ENCODE results near the gene NCBP3. TPM values are rescaled to one million over a fixed set of nuclear protein-coding genes. Genes with fewer than 3 reads are reported as not detected.

Gene NCBP3
- total RNA-seq, 1 donor from 2014 or later = 8.2 TPM

GRCh38 chr17:3852561-3852960, 6.5 kb upstream of the NCBP3 start:
- Histone ChIP-seq H3K4me3 (ENCODE audit: low read depth, low read length) (no peak overlapping the region), H3K27me3 (ENCODE audit: control insufficient read depth, insufficient read depth, low read length) (no peaks in the 10 kb centered on the region), H3K36me3 (ENCODE audit: control insufficient read depth, insufficient read depth, low read length) (no peaks in the 10 kb centered on the region)
- TF ChIP-seq, protein P1, sequence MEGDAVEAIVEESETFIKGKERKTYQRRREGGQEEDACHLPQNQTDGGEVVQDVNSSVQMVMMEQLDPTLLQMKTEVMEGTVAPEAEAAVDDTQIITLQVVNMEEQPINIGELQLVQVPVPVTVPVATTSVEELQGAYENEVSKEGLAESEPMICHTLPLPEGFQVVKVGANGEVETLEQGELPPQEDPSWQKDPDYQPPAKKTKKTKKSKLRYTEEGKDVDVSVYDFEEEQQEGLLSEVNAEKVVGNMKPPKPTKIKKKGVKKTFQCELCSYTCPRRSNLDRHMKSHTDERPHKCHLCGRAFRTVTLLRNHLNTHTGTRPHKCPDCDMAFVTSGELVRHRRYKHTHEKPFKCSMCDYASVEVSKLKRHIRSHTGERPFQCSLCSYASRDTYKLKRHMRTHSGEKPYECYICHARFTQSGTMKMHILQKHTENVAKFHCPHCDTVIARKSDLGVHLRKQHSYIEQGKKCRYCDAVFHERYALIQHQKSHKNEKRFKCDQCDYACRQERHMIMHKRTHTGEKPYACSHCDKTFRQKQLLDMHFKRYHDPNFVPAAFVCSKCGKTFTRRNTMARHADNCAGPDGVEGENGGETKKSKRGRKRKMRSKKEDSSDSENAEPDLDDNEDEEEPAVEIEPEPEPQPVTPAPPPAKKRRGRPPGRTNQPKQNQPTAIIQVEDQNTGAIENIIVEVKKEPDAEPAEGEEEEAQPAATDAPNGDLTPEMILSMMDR (IDR thresholded peaks at IDR 0.05; ENCODE audit: insufficient read depth, low read length, severe bottlenecking) = no peak
- DNase-seq (ENCODE audit: low read depth) = no peak
- no peak for FAIRE-seq

- H3K36me3 ChIP-seq (ENCODE audit: control insufficient read depth, insufficient read depth, low read length) = no peaks in the 10 kb centered on the region
- DNase-seq (ENCODE audit: low read depth) (no peak), FAIRE-seq (no peak)
- H3K4me3 ChIP-seq (ENCODE audit: low read depth, low read length) = no peak overlapping the region
- TF ChIP-seq, protein P1 (IDR thresholded peaks at IDR 0.05; ENCODE audit: insufficient read depth, low read length, severe bottlenecking) = no peak
- H3K27me3 ChIP-seq (ENCODE audit: control insufficient read depth, insufficient read depth, low read length) = no peaks in the 10 kb centered on the region
Measured at GRCh38 chr17:3851461-3852100, 5.5 kb upstream of the NCBP3 start.

DNA sequence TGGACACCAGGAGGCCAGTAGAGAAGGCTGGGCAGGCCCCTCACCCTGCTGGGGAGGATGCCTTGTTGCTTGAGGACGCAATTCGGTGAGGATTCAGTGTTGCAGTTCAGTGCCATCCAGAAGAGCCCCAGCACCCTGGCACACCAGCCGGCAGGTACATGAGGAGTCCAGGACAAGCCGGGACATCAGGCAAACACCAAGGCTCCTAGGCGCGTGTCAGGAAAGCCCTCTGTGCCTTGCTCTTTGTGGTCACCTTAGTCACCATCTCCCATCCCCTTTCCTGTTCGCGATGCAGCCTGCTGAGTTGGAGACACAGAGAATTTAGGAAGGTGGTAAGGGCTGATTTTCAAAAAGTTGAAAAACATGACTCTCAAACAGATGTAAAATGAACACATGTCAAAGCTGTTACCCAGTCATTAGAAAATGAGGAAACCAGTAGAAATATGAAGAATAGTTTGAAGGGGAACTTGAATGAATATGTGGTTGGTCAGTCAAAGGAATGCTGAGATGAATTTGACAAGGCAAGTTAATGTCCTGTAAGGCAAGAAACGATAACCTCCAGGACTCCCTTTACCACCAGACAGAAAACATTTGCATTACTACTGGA, 2.3 kb upstream of the NCBP3 start:
- TF ChIP-seq, protein P1 (IDR thresholded peaks at IDR 0.05; ENCODE audit: insufficient read depth, low read length, severe bottlenecking) = no peak
- H3K36me3 ChIP-seq (ENCODE audit: control insufficient read depth, insufficient read depth, low read length) = peaks cover 3% of the 10 kb centered on the region
- no peak overlapping the region for H3K4me3 ChIP-seq (ENCODE audit: low read depth, low read length)
- DNase-seq (ENCODE audit: low read depth) (no peak), FAIRE-seq (no peak)
- H3K27me3 ChIP-seq (ENCODE audit: control insufficient read depth, insufficient read depth, low read length) = no peaks in the 10 kb centered on the region

DNA sequence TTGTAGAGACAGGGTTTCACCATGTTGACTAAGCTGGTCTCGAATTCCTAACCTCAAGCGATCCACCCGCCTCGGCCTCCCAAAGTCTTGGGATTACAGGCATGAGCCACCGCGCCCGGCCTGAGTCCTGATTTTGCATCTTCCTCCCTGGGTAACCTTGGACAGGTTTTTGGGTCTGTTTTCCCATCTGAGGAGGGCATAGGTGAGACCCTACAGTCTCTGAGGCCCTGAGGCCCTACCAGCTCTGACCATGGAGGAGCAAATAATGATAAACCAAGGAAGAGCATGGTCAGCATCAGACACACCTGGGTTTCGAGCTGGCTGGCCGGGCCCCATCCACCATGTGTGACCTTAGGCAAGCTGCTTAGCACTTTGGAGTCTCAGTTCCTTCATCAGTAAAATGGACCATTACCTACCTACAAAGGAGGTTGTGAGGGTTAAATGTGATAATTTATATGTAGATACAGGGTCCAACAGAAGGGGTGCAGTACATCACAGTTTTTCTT, 1.2 kb upstream of the NCBP3 start:
- no peak for FAIRE-seq
- TF ChIP-seq, protein P1 (IDR thresholded peaks at IDR 0.05; ENCODE audit: insufficient read depth, low read length, severe bottlenecking) = no peak

DNA sequence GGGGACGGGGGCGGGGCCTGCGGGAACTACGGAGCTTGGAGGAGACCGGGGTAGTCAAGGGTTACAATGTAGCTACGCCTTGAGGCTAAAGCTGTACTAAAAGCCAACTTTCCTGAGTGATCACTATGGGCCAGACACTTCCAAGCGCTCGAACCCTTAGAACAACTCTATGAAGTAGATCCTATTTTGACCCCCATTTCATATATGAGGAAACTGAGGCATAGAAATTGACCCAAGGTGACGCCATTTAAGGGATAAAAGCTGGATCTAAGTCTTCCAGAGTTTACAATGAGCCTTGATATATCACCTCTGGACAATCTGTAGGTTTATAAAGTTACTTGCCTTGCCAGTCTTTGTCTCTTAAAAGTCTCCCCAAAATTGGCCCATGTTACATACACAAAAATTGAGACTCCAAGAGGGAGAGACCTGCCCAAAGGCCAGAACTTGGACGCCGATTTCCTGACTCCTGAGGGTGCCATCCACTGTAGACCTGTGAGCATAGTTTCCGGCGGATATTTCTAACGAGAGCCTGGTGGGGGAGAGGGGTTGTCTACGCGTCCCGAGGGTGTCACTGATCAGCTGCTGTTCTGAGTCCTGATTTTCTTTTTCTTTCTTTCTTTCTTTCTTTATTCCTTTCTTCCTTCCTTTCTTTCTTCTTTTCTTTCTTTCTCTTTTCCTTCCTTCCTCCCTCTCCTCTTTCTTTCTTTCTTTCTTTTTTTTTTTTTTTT, 555 bp upstream of the NCBP3 start:
- FAIRE-seq = no peak
- H3K4me3 ChIP-seq (ENCODE audit: low read depth, low read length) = no peak overlapping the region
- no peaks in the 10 kb centered on the region for H3K27me3 ChIP-seq (ENCODE audit: control insufficient read depth, insufficient read depth, low read length)
- DNase-seq (ENCODE audit: low read depth) = no peak
- H3K36me3 ChIP-seq (ENCODE audit: control insufficient read depth, insufficient read depth, low read length) = peaks cover 5% of the 10 kb centered on the region
- TF ChIP-seq, protein P1 (IDR thresholded peaks at IDR 0.05; ENCODE audit: insufficient read depth, low read length, severe bottlenecking) = no peak

More for the DNA sequence above, 1.2 kb upstream of the NCBP3 start:
- DNase-seq (ENCODE audit: low read depth) = no peak
- Histone ChIP-seq H3K4me3 (ENCODE audit: low read depth, low read length) (no peak overlapping the region), H3K27me3 (ENCODE audit: control insufficient read depth, insufficient read depth, low read length) (no peaks in the 10 kb centered on the region), H3K36me3 (ENCODE audit: control insufficient read depth, insufficient read depth, low read length) (peaks cover 5% of the 10 kb centered on the region)

Data from bronchial epithelial cell (primary cell).